ENCODE results near the gene FGD4.

FGD4 gene

DNA sequence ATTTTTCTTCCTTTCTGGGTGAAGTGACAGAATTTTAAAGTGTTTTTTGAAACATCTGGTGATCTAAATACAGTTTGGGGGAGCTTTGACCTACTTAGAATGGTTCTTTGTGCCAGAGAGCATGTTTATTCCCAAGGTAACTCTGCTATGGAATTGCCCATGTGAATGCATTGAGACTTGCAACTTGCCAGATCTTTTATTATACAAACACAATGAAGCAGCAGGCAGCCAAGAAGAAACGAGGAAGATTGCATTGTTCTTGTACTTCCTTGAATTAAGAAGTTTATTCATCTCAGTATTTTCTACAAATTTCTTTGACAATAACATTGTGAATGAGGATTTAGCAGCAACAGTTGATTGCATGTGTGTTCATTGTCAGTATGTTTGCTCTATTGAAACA is 55.5 kb downstream of the FGD4 start:
- in situ Hi-C loops (cut with HindIII; ENCODE audit: low sequenced_read_pairs) = no loop called here

GRCh38 chr12:32455607-32456071 is 56.3 kb downstream of the FGD4 start:
- in situ Hi-C loops (cut with HindIII; ENCODE audit: low sequenced_read_pairs) = no loop called here

DNA sequence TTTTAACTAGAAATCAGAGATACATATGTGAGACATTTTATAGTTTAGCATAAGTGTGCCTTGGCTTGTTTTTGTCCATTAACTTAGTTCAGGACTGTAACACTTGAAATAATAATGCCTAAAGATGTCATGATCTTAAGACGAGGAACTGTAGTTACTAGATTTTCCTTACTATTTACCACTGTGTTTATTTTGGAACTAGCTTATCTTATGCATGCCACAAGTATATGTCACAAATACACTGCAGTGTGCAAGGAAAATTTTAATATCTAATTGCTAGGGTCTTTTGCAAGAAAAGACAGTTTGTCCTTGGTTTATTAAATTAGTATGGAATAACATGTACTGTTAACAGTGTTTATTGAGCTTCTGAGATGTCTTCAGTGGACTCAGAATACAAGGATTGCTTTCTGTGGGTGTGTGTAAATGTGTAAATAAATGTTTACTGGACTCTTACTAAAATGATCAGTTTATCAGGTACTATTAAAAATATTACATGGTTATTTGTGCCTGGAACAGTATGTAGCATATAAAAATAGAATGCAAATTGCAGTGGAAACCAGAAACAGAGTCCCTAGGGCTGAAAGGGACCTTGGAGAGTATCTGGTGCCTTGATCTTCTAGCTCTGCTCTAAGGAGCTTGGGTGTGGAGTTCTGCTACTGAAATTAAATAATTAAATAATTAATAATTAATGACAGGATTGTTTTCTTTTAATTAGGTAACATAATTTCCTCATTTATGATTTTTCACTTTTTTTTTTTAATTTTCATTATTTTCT is 58.1 kb downstream of the FGD4 start:
- in situ Hi-C loops (cut with HindIII; ENCODE audit: low sequenced_read_pairs) = no loop called here

- in situ Hi-C loops (cut with HindIII; ENCODE audit: low sequenced_read_pairs) = no loop called here
These were observed 61.3 kb downstream of the FGD4 start for GRCh38 chr12:32460638-32461037.

GRCh38 chr12:32462908-32463307 is 63.5 kb downstream of the FGD4 start:
- in situ Hi-C loops (cut with HindIII; ENCODE audit: low sequenced_read_pairs) = no loop called here

GRCh38 chr12:32466187-32466586 is 66.8 kb downstream of the FGD4 start:
- in situ Hi-C loops (cut with HindIII; ENCODE audit: low sequenced_read_pairs) = no loop called here

- in situ Hi-C loops (cut with HindIII; ENCODE audit: low sequenced_read_pairs) = no loop called here
These were observed 67.8 kb downstream of the FGD4 start for GRCh38 chr12:32466986-32467711.

- in situ Hi-C loops (cut with HindIII; ENCODE audit: low sequenced_read_pairs) = no loop called here
These were observed 68.9 kb downstream of the FGD4 start for GRCh38 chr12:32467959-32468863.

GRCh38 chr12:32470936-32471470 is 71.6 kb downstream of the FGD4 start:
- in situ Hi-C loops (cut with HindIII; ENCODE audit: low sequenced_read_pairs) = no loop called here

DNA sequence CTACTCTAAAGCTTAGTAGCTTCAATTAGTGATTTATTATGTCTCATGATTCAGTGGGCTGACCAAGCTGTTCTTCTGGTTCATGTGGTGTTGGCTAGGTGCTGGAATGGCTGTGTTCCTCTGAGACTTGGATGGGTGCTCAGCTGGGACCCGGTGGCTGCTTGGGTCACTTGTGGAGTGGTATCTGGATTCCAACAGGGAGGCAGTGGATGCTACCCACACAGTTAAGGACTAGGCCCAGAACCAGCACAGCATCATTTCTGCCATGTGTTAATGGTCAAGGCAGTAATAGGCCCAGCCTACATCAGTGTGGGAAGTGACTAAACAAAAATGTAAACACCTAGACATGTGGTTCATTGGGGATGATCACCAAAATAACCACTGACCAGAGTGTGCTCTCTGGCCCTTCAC is 72.2 kb downstream of the FGD4 start:
- in situ Hi-C loops (cut with HindIII; ENCODE audit: low sequenced_read_pairs) = no loop called here

- in situ Hi-C loops (cut with HindIII; ENCODE audit: low sequenced_read_pairs) = no loop called here
These were observed 76.4 kb downstream of the FGD4 start for GRCh38 chr12:32475724-32476123.

- in situ Hi-C loops (cut with HindIII; ENCODE audit: low sequenced_read_pairs) = no loop called here
These were observed 77.1 kb downstream of the FGD4 start for GRCh38 chr12:32476446-32476845.

- in situ Hi-C loops (cut with HindIII; ENCODE audit: low sequenced_read_pairs) = no loop called here
These were observed 78.4 kb downstream of the FGD4 start for GRCh38 chr12:32477714-32478113.

DNA sequence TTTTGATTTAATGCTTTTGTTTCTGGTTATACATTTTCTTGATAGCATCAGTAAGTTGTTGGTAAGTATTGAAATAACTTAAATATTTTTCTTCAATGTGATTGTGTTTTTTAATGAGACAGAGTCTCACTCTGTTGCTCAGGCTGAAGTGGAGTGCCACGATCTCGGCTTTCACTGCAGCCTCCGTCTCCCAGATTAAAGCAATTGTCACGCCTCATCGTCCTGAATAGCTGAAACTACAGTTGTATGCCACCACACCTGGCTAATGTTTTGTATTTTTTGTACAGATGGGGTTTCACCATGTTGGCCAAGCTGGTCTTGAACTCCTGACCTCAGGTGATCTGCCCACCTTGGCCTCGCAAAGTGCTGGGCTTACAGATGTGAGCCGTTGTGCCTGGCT is 78.8 kb downstream of the FGD4 start:
- in situ Hi-C loops (cut with HindIII; ENCODE audit: low sequenced_read_pairs) = no loop called here

DNA sequence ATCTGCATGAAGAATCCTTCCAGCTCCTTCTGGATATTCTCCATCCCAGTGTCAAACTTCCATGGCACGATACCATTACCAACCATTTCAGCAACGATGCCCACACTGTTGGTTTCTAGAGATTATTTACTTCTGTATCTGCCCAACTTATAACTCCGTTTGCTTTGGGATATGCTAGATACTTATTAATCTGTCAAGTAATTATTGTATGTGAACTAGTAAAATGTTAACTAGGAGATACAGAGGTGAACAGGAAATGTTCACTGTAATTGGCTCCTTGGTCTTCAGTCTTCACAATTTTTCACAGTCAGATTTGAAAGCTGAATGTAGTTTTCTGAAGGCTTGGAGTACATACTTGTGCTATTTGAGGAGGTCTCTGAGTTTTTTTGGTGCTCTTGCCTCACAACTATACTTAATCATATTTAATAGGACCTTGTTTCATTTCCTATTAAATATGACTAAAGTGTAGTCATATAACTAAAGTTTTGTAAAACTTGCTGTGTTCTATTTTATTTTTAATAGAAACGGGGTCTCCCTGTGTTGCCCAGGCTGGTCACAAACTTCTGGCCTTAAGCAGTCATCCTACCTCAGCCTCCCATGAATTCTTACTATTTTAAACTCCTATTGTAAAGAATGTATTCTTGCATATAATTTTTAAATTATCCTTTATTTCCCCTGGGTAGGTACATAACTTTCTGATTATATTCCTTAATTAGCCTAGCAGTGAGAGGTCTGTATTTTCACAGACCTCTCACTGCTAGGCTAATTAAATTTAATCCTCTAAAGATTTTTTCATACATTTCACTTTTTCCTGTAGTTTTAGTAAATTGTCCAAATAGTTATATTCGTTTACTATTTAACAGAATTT is 79.7 kb downstream of the FGD4 start:
- in situ Hi-C loops (cut with HindIII; ENCODE audit: low sequenced_read_pairs) = no loop called here

DNA sequence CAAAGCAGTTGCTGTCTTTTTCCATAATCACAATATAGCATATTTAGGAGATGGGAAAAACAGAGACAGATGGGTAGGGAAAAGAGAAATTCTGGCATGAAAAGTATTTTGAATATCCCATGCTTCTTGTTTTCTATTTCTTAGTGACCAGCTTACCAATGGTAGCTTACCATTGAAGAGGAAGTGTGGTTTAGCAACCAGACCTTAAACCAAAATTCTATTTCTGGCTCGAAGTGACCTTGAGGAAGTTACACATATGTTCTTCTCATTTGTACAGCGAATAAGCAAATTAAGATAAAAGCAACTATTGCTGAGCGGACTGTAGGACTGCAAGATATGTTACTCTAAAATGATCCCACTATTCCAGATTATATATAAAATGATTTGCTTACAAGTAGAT is 82.9 kb downstream of the FGD4 start:
- in situ Hi-C loops (cut with HindIII; ENCODE audit: low sequenced_read_pairs) = no loop called here

GRCh38 chr12:32483499-32483898 is 84.1 kb downstream of the FGD4 start:
- in situ Hi-C loops (cut with HindIII; ENCODE audit: low sequenced_read_pairs) = no loop called here

DNA sequence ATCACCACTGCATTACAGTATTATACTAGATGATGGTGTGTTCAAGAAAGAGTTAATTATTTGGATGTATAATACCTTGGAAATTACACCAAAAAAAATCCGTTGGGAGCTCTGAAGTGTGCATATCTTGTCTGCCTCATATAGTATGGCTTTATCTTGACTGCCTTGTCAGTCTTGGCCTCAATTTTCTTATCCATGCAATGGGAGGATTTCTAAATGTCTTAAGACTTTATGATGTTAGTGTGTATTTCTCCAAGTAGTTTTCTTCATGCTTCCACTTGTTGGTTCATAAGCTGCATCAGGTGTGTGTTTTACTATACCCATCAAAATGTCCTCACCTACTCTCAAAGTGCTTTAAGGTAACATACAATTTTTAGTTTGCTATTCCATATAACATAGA is 84.6 kb downstream of the FGD4 start:
- in situ Hi-C loops (cut with HindIII; ENCODE audit: low sequenced_read_pairs) = no loop called here

GRCh38 chr12:32486158-32486557 is 86.8 kb downstream of the FGD4 start:
- in situ Hi-C loops (cut with HindIII; ENCODE audit: low sequenced_read_pairs) = no loop called here

- in situ Hi-C loops (cut with HindIII; ENCODE audit: low sequenced_read_pairs) = no loop called here
These were observed 88.8 kb downstream of the FGD4 start for GRCh38 chr12:32488132-32488531.

All from DLD1 (cell line).